ENCODE data around the gene SORCS2.

The SORCS2 gene

GRCh38 chr4:7415927-7416686 is 223.8 kb downstream of the SORCS2 start:
- no peak for DNase-seq (ENCODE audit: low read depth)

- no peak for DNase-seq (ENCODE audit: low read depth)
Measured at GRCh38 chr4:7416745-7417432, 224.6 kb downstream of the SORCS2 start.

GRCh38 chr4:7417639-7418038 is 225.3 kb downstream of the SORCS2 start:
- DNase-seq (ENCODE audit: low read depth), result no peak

- no peak for DNase-seq (ENCODE audit: low read depth)
Measured at GRCh38 chr4:7418131-7418943, 226.0 kb downstream of the SORCS2 start.

GRCh38 chr4:7419961-7420660 is 227.8 kb downstream of the SORCS2 start:
- no peak for DNase-seq (ENCODE audit: low read depth)

- no peak for DNase-seq (ENCODE audit: low read depth)
Measured at GRCh38 chr4:7420661-7421040, 228.3 kb downstream of the SORCS2 start.

- DNase-seq (ENCODE audit: low read depth), result no peak
Measured at GRCh38 chr4:7421356-7422150, 229.2 kb downstream of the SORCS2 start.

- no peak for DNase-seq (ENCODE audit: low read depth)
Measured at GRCh38 chr4:7422151-7422897, 230.0 kb downstream of the SORCS2 start.

- DNase-seq (ENCODE audit: low read depth), result no peak
Measured at GRCh38 chr4:7422898-7423180, 230.5 kb downstream of the SORCS2 start.

- no peak for DNase-seq (ENCODE audit: low read depth)
Measured at GRCh38 chr4:7423391-7423790, 231.1 kb downstream of the SORCS2 start.

GRCh38 chr4:7423801-7424552 is 231.6 kb downstream of the SORCS2 start:
- no peak for DNase-seq (ENCODE audit: low read depth)

GRCh38 chr4:7424553-7425111 is 232.3 kb downstream of the SORCS2 start:
- no peak for DNase-seq (ENCODE audit: low read depth)

GRCh38 chr4:7425124-7425523 is 232.8 kb downstream of the SORCS2 start:
- DNase-seq (ENCODE audit: low read depth), result no peak

- DNase-seq (ENCODE audit: low read depth), result no peak
Measured at GRCh38 chr4:7425591-7426468, 233.5 kb downstream of the SORCS2 start.

- DNase-seq (ENCODE audit: low read depth), result no peak
Measured at GRCh38 chr4:7426525-7427171, 234.3 kb downstream of the SORCS2 start.

- DNase-seq (ENCODE audit: low read depth), result no peak
Measured at GRCh38 chr4:7427361-7427760, 235.0 kb downstream of the SORCS2 start.

GRCh38 chr4:7427831-7428260 is 235.5 kb downstream of the SORCS2 start:
- no peak for DNase-seq (ENCODE audit: low read depth)

All from activated T-helper 1 cell treated with Interleukin-2 at 50 U/mL for 16 hours (primary cell).